Measurements from ENCODE around the gene OR9Q1. TPM values are rescaled to one million over a fixed set of nuclear protein-coding genes. Genes with fewer than 3 reads are reported as not detected.

Gene OR9Q1
- total RNA-seq, 5 donors from 2014 or later (not counting 1 experiment from before 2014, with no cell fraction given) = not detected

- WGBS (ENCODE audit: insufficient coverage) = no CpG with 5 or more reads among the region's 2 CpGs
- CTCF ChIA-PET = no interaction called here
- no peak overlapping the region for H3K4me3 ChIP-seq (ENCODE audit: control insufficient read depth in 1 of 2, extremely low read depth in 1 of 2, low read length in 1 of 2)
- no peaks in the 10 kb centered on the region for H3K27me3 ChIP-seq (replicated peaks in 1 of 2; ENCODE audit: control insufficient read depth in 2 of 2, extremely low read depth in 1 of 2, insufficient read depth in 2 of 2, low read length in 1 of 2)
- no peak overlapping the region for H3K27ac ChIP-seq (ENCODE audit: low read length)
- Mint-ChIP-seq H3K4me1 (no peaks in the 10 kb centered on the region), H3K36me3 (no peaks in the 10 kb centered on the region), H3K9me3 (peaks cover 0 to 5% (median 0%) of the 10 kb centered on the region in 3 donors), H3K4me3 (no peak overlapping the region), H3K27me3 (peaks cover 5 to 16% of the 10 kb centered on the region in 2 donors), H3K27ac (no peak overlapping the region)
- POLR2A ChIA-PET = no interaction called here
- H3K4me1 ChIP-seq (ENCODE audit: control insufficient read depth in 1 of 2, extremely low read depth in 1 of 2, insufficient read depth in 2 of 2, low read length in 2 of 2) = no peaks in the 10 kb centered on the region
- no peaks in the 10 kb centered on the region for H3K9me3 ChIP-seq
- no peak for ATAC-seq (replicated peaks in 1 of 4)
- H3K36me3 ChIP-seq (ENCODE audit: control insufficient read depth in 2 of 2, extremely low read depth in 1 of 2, insufficient read depth in 1 of 2, low read length in 1 of 2) = no peaks in the 10 kb centered on the region
- DNase-seq = no peak
Measured at GRCh38 chr11:58086528-58086927, 62.8 kb downstream of the OR9Q1 start.

GRCh38 chr11:58097437-58097836, 73.8 kb downstream of the OR9Q1 start:
- Mint-ChIP-seq H3K27ac (no peak overlapping the region), H3K4me1 (no peaks in the 10 kb centered on the region), H3K36me3 (no peaks in the 10 kb centered on the region), H3K27me3 (peaks cover 2 to 9% of the 10 kb centered on the region in 2 donors), H3K9me3 (peaks cover 8 to 13% (median 8%) of the 10 kb centered on the region in 3 donors), H3K4me3 (no peak overlapping the region)
- no peak for DNase-seq
- H3K27me3 ChIP-seq (replicated peaks in 1 of 2; ENCODE audit: control insufficient read depth in 2 of 2, extremely low read depth in 1 of 2, insufficient read depth in 2 of 2, low read length in 1 of 2) = peaks cover 0 to 2% of the 10 kb centered on the region in 2 experiments
- no peaks in the 10 kb centered on the region for H3K4me1 ChIP-seq (ENCODE audit: control insufficient read depth in 1 of 2, extremely low read depth in 1 of 2, insufficient read depth in 2 of 2, low read length in 2 of 2)
- CTCF ChIA-PET = no interaction called here
- WGBS (ENCODE audit: insufficient coverage) = no CpG with 5 or more reads among the region's 2 CpGs
- H3K4me3 ChIP-seq (ENCODE audit: control insufficient read depth in 1 of 2, extremely low read depth in 1 of 2, low read length in 1 of 2) = no peak overlapping the region
- no peaks in the 10 kb centered on the region for H3K36me3 ChIP-seq (ENCODE audit: control insufficient read depth in 2 of 2, extremely low read depth in 1 of 2, insufficient read depth in 1 of 2, low read length in 1 of 2)
- peaks cover 2% of the 10 kb centered on the region for H3K9me3 ChIP-seq
- H3K27ac ChIP-seq (ENCODE audit: low read length) = no peak overlapping the region
- ATAC-seq (replicated peaks in 1 of 4) = no peak
- POLR2A ChIA-PET = no interaction called here

- ChIA-PET POLR2A (no interaction called here), CTCF (no interaction called here)
- no peaks in the 10 kb centered on the region for H3K4me1 Mint-ChIP-seq
- H3K4me3 ChIP-seq (ENCODE audit: control insufficient read depth in 1 of 2, extremely low read depth in 1 of 2, low read length in 1 of 2) = no peak overlapping the region
- no peak overlapping the region for H3K27ac Mint-ChIP-seq
- DNase-seq (no peak), ATAC-seq (replicated peaks in 1 of 4) (no peak)
- H3K4me1 ChIP-seq (ENCODE audit: control insufficient read depth in 1 of 2, extremely low read depth in 1 of 2, insufficient read depth in 2 of 2, low read length in 2 of 2) = no peaks in the 10 kb centered on the region
- H3K36me3 Mint-ChIP-seq = no peaks in the 10 kb centered on the region
- no CpG with 5 or more reads among the region's 1 CpG for WGBS (ENCODE audit: insufficient coverage)
- H3K9me3 ChIP-seq = no peaks in the 10 kb centered on the region
- no peak overlapping the region for H3K4me3 Mint-ChIP-seq
- H3K27me3 Mint-ChIP-seq = peaks cover 6 to 29% of the 10 kb centered on the region in 2 donors
- no peaks in the 10 kb centered on the region for H3K36me3 ChIP-seq (ENCODE audit: control insufficient read depth in 2 of 2, extremely low read depth in 1 of 2, insufficient read depth in 1 of 2, low read length in 1 of 2)
- H3K27me3 ChIP-seq (replicated peaks in 1 of 2; ENCODE audit: control insufficient read depth in 2 of 2, extremely low read depth in 1 of 2, insufficient read depth in 2 of 2, low read length in 1 of 2) = no peaks in the 10 kb centered on the region
- H3K27ac ChIP-seq (ENCODE audit: low read length) = no peak overlapping the region
- H3K9me3 Mint-ChIP-seq = no peaks in the 10 kb centered on the region
Measured at GRCh38 chr11:58121096-58121495, 97.4 kb downstream of the OR9Q1 start.

GRCh38 chr11:58125469-58125868, 101.8 kb downstream of the OR9Q1 start, which contains the start of gene OR9I1:
Gene OR9I1 (minus strand): TSS chr11:58125530. CDS start chr11:58119444, 6,086 bp downstream.
- no peak within 1 kb of the TSS for H3K27ac Mint-ChIP-seq
- WGBS (ENCODE audit: insufficient coverage) = 69% methylated on average over 3 of the region's 4 CpGs
- Histone ChIP-seq H3K27ac (ENCODE audit: low read length) (no peak within 1 kb of the TSS), H3K4me3 (ENCODE audit: control insufficient read depth in 1 of 2, extremely low read depth in 1 of 2, low read length in 1 of 2) (no peak within 1 kb of the TSS), H3K27me3 (replicated peaks in 1 of 2; ENCODE audit: control insufficient read depth in 2 of 2, extremely low read depth in 1 of 2, insufficient read depth in 2 of 2, low read length in 1 of 2) (no peaks in the 10 kb centered on the region), H3K9me3 (no peaks in the 10 kb centered on the region), H3K36me3 (ENCODE audit: control insufficient read depth in 2 of 2, extremely low read depth in 1 of 2, insufficient read depth in 1 of 2, low read length in 1 of 2) (no peaks in the 10 kb centered on the region), H3K4me1 (ENCODE audit: control insufficient read depth in 1 of 2, extremely low read depth in 1 of 2, insufficient read depth in 2 of 2, low read length in 2 of 2) (no peaks in the 10 kb centered on the region)
- DNase-seq (no peak), ATAC-seq (replicated peaks in 1 of 4) (no peak)
- H3K27me3 Mint-ChIP-seq = peaks cover 1 to 18% of the 10 kb centered on the region in 2 donors
- H3K9me3 Mint-ChIP-seq = no peaks in the 10 kb centered on the region
- H3K4me1 Mint-ChIP-seq = no peaks in the 10 kb centered on the region
- H3K36me3 Mint-ChIP-seq = no peaks in the 10 kb centered on the region
- ChIA-PET POLR2A (no interaction called here), CTCF (no interaction called here)
- no peak within 1 kb of the TSS for H3K4me3 Mint-ChIP-seq

- ATAC-seq (replicated peaks in 1 of 4) (no peak), DNase-seq (no peak)
- Histone ChIP-seq H3K4me3 (ENCODE audit: control insufficient read depth in 1 of 2, extremely low read depth in 1 of 2, low read length in 1 of 2) (no peak overlapping the region), H3K27ac (ENCODE audit: low read length) (no peak overlapping the region), H3K9me3 (no peaks in the 10 kb centered on the region), H3K27me3 (replicated peaks in 1 of 2; ENCODE audit: control insufficient read depth in 2 of 2, extremely low read depth in 1 of 2, insufficient read depth in 2 of 2, low read length in 1 of 2) (no peaks in the 10 kb centered on the region), H3K36me3 (ENCODE audit: control insufficient read depth in 2 of 2, extremely low read depth in 1 of 2, insufficient read depth in 1 of 2, low read length in 1 of 2) (no peaks in the 10 kb centered on the region), H3K4me1 (ENCODE audit: control insufficient read depth in 1 of 2, extremely low read depth in 1 of 2, insufficient read depth in 2 of 2, low read length in 2 of 2) (no peaks in the 10 kb centered on the region)
- Mint-ChIP-seq H3K36me3 (no peaks in the 10 kb centered on the region), H3K27ac (no peak overlapping the region), H3K4me3 (no peak overlapping the region), H3K9me3 (no peaks in the 10 kb centered on the region), H3K27me3 (peaks cover 0 to 18% of the 10 kb centered on the region in 2 donors), H3K4me1 (no peaks in the 10 kb centered on the region)
- ChIA-PET POLR2A (no interaction called here), CTCF (no interaction called here)
Measured at GRCh38 chr11:58127350-58127749, 103.7 kb downstream of the OR9Q1 start.

- 52% methylated on average over 4 of the region's 7 CpGs for WGBS (ENCODE audit: insufficient coverage)
- no peaks in the 10 kb centered on the region for H3K27me3 Mint-ChIP-seq
- H3K9me3 Mint-ChIP-seq = no peaks in the 10 kb centered on the region
- H3K9me3 ChIP-seq = no peaks in the 10 kb centered on the region
- H3K4me3 ChIP-seq (ENCODE audit: control insufficient read depth in 1 of 2, extremely low read depth in 1 of 2, low read length in 1 of 2) = no peak overlapping the region
- H3K36me3 ChIP-seq (ENCODE audit: control insufficient read depth in 2 of 2, extremely low read depth in 1 of 2, insufficient read depth in 1 of 2, low read length in 1 of 2) = no peaks in the 10 kb centered on the region
- no peak overlapping the region for H3K27ac Mint-ChIP-seq
- no peak overlapping the region for H3K27ac ChIP-seq (ENCODE audit: low read length)
- no peaks in the 10 kb centered on the region for H3K4me1 ChIP-seq (ENCODE audit: control insufficient read depth in 1 of 2, extremely low read depth in 1 of 2, insufficient read depth in 2 of 2, low read length in 2 of 2)
- no peaks in the 10 kb centered on the region for H3K4me1 Mint-ChIP-seq
- ChIA-PET CTCF (no interaction called here), POLR2A (no interaction called here)
- no peak overlapping the region for H3K4me3 Mint-ChIP-seq
- H3K27me3 ChIP-seq (replicated peaks in 1 of 2; ENCODE audit: control insufficient read depth in 2 of 2, extremely low read depth in 1 of 2, insufficient read depth in 2 of 2, low read length in 1 of 2) = no peaks in the 10 kb centered on the region
- no peaks in the 10 kb centered on the region for H3K36me3 Mint-ChIP-seq
- no peak for ATAC-seq (replicated peaks in 1 of 4)
- no peak for DNase-seq
Measured at GRCh38 chr11:58133309-58134076, 109.8 kb downstream of the OR9Q1 start.

- Mint-ChIP-seq H3K27me3 (no peaks in the 10 kb centered on the region), H3K36me3 (no peaks in the 10 kb centered on the region), H3K4me3 (no peak overlapping the region), H3K27ac (no peak overlapping the region), H3K4me1 (no peaks in the 10 kb centered on the region), H3K9me3 (no peaks in the 10 kb centered on the region)
- Histone ChIP-seq H3K36me3 (ENCODE audit: control insufficient read depth in 2 of 2, extremely low read depth in 1 of 2, insufficient read depth in 1 of 2, low read length in 1 of 2) (no peaks in the 10 kb centered on the region), H3K27ac (ENCODE audit: low read length) (no peak overlapping the region), H3K4me3 (ENCODE audit: control insufficient read depth in 1 of 2, extremely low read depth in 1 of 2, low read length in 1 of 2) (no peak overlapping the region), H3K27me3 (replicated peaks in 1 of 2; ENCODE audit: control insufficient read depth in 2 of 2, extremely low read depth in 1 of 2, insufficient read depth in 2 of 2, low read length in 1 of 2) (no peaks in the 10 kb centered on the region), H3K4me1 (ENCODE audit: control insufficient read depth in 1 of 2, extremely low read depth in 1 of 2, insufficient read depth in 2 of 2, low read length in 2 of 2) (no peaks in the 10 kb centered on the region), H3K9me3 (no peaks in the 10 kb centered on the region)
- WGBS (ENCODE audit: insufficient coverage) = 80% methylated on average over 1 of the region's 1 CpG
- DNase-seq = no peak
- POLR2A ChIA-PET = no interaction called here
- ATAC-seq (replicated peaks in 1 of 4) = no peak
- CTCF ChIA-PET = no interaction called here
Measured at GRCh38 chr11:58134151-58134550, 110.5 kb downstream of the OR9Q1 start.
